ENCODE data around the gene DHRS7C.

The DHRS7C gene

GRCh38 chr17:9828296-9829295 is 37.2 kb upstream of the DHRS7C start:
- DNase-seq (ENCODE audit: low read depth), result no peak
- no peak overlapping the region for H3K4me3 ChIP-seq (ENCODE audit: control insufficient read depth, low read depth, low read length)
- no peak for TF ChIP-seq CTCF (conservative IDR thresholded peaks at IDR 0.05; ENCODE audit: control insufficient read depth, insufficient read depth, low read depth, low read length)

- TF ChIP-seq CTCF (conservative IDR thresholded peaks at IDR 0.05; ENCODE audit: control insufficient read depth, insufficient read depth, low read depth, low read length), result no peak
- no peak for DNase-seq (ENCODE audit: low read depth)
- no peak within 1 kb of the TSS for H3K4me3 ChIP-seq (ENCODE audit: control insufficient read depth, low read depth, low read length)
Observed at GRCh38 chr17:9825641-9826150, 34.3 kb upstream of the DHRS7C start, which contains the start of gene GLP2R. Gene GLP2R, plus strand, starts transcription at chr17:9825924. Its CDS starts 140 bp downstream, at chr17:9826064.

GRCh38 chr17:9824797-9825338 is 33.5 kb upstream of the DHRS7C start:
- DNase-seq (ENCODE audit: low read depth), result no peak
- no peak overlapping the region for H3K4me3 ChIP-seq (ENCODE audit: control insufficient read depth, low read depth, low read length)
- no peak for TF ChIP-seq CTCF (conservative IDR thresholded peaks at IDR 0.05; ENCODE audit: control insufficient read depth, insufficient read depth, low read depth, low read length)

GRCh38 chr17:9824094-9824493 is 32.7 kb upstream of the DHRS7C start:
- no peak for TF ChIP-seq CTCF (conservative IDR thresholded peaks at IDR 0.05; ENCODE audit: control insufficient read depth, insufficient read depth, low read depth, low read length)
- DNase-seq (ENCODE audit: low read depth), result no peak
- no peak overlapping the region for H3K4me3 ChIP-seq (ENCODE audit: control insufficient read depth, low read depth, low read length)

GRCh38 chr17:9821921-9822320 is 30.5 kb upstream of the DHRS7C start, which contains the start of gene GSG1L2:
Gene GSG1L2, minus strand, starts transcription at chr17:9822079. Its CDS starts 8 bp downstream, at chr17:9822071.
- no peak for DNase-seq (ENCODE audit: low read depth)
- no peak within 1 kb of the TSS for H3K4me3 ChIP-seq (ENCODE audit: control insufficient read depth, low read depth, low read length)
- TF ChIP-seq CTCF (conservative IDR thresholded peaks at IDR 0.05; ENCODE audit: control insufficient read depth, insufficient read depth, low read depth, low read length), result no peak

- no peak for DNase-seq (ENCODE audit: low read depth)
- no peak overlapping the region for H3K4me3 ChIP-seq (ENCODE audit: control insufficient read depth, low read depth, low read length)
- TF ChIP-seq CTCF (conservative IDR thresholded peaks at IDR 0.05; ENCODE audit: control insufficient read depth, insufficient read depth, low read depth, low read length), result no peak
Observed at GRCh38 chr17:9820448-9820847, 29.1 kb upstream of the DHRS7C start.
